ENCODE data around the gene SNX20. TPM values are rescaled to one million over a fixed set of nuclear protein-coding genes. Genes with fewer than 3 reads are reported as not detected.

Gene SNX20
- total and polyA plus RNA-seq, 2 experiments from 2014 or later: not detected

- Mint-ChIP-seq H3K4me3 (no peak overlapping the region), H3K9me3 (no peaks in the 10 kb centered on the region; the same call in 1 of the 3 replicates), H3K27ac (no peak overlapping the region), H3K27me3 (ENCODE audit: insufficient read depth, low read depth, poor library complexity) (peaks cover 1% of the 10 kb centered on the region), H3K4me1 (no peaks in the 10 kb centered on the region), H3K36me3 (ENCODE audit: low read depth) (no peaks in the 10 kb centered on the region)
- Histone ChIP-seq H3K79me2 (replicated peaks; ENCODE audit: insufficient read depth) (no peaks in the 10 kb centered on the region), H4K20me1 (replicated peaks; ENCODE audit: insufficient read depth) (no peaks in the 10 kb centered on the region), H3K4me1 (ENCODE audit: insufficient read depth) (no peaks in the 10 kb centered on the region), H3K36me3 (ENCODE audit: insufficient read depth) (no peaks in the 10 kb centered on the region), H3K4me2 (no peak overlapping the region), H3K27me3 (ENCODE audit: insufficient read depth) (no peaks in the 10 kb centered on the region), H2AFZ (no peak overlapping the region), H3K27ac (ENCODE audit: low read depth) (no peak overlapping the region), H3K4me3 (no peak overlapping the region), H3K9me2 (ENCODE audit: insufficient read depth) (peaks cover 9% of the 10 kb centered on the region; the same call in 1 of the 2 replicates), H3F3A (replicated peaks; ENCODE audit: low read depth) (no peaks in the 10 kb centered on the region)
- DNase-seq (ENCODE audit: low spot score) (no peak), ATAC-seq (no peak)
- TF ChIP-seq CTCF (conservative IDR thresholded peaks at IDR 0.05; ENCODE audit: low read depth in 2 of 2) (no peak), ZNF462 (CRISPR knock-in tag; IDR thresholded peaks at IDR 0.05) (no peak), REST (IDR thresholded peaks at IDR 0.05; ENCODE audit: unreplicated experiment) (no peak), ZNF114 (CRISPR knock-in tag; IDR thresholded peaks at IDR 0.05) (no peak), CREB1 (CRISPR knock-in tag; IDR thresholded peaks at IDR 0.05; ENCODE audit: low read depth) (no peak), EZH2phosphoT487 (IDR thresholded peaks at IDR 0.05; ENCODE audit: unreplicated experiment) (no peak), JUNB (IDR thresholded peaks at IDR 0.05; ENCODE audit: unreplicated experiment) (no peak), ZNF331 (CRISPR knock-in tag; IDR thresholded peaks at IDR 0.05; ENCODE audit: low read depth) (no peak)
Observed at GRCh38 chr16:50652836-50653425, 28.2 kb downstream of the SNX20 start.

All from GM23338 (cell line).